ENCODE data around the gene EPN2.
"Not testable (repeated sequence)": the region's sequence is repeated elsewhere in the genome, so short reads cannot be mapped to it uniquely, and the experiment has no call there.

EPN2 gene

GRCh38 chr17:19347323-19348080 lies 110.3 kb downstream of the EPN2 start:
- DNase-seq = peak; percentile 29

- DNase-seq = no peak
Observed at GRCh38 chr17:19348081-19348650, 111.0 kb downstream of the EPN2 start.

- DNase-seq = no peak
Observed at GRCh38 chr17:19348806-19349205, 111.6 kb downstream of the EPN2 start.

GRCh38 chr17:19353401-19353800 lies 116.2 kb downstream of the EPN2 start:
- DNase-seq = not testable (repeated sequence)

- DNase-seq = no peak
Observed at GRCh38 chr17:19354748-19355147, 117.6 kb downstream of the EPN2 start.

GRCh38 chr17:19357351-19357750 lies 120.2 kb downstream of the EPN2 start:
- no peak for DNase-seq

GRCh38 chr17:19357761-19358160 lies 120.6 kb downstream of the EPN2 start:
- no peak for DNase-seq

- DNase-seq = peak; percentile 22
Observed at GRCh38 chr17:19359151-19359550, 122.0 kb downstream of the EPN2 start.

GRCh38 chr17:19359856-19360255 lies 122.7 kb downstream of the EPN2 start:
- DNase-seq = peak; percentile 26

- DNase-seq = peak; percentile 19
Observed at GRCh38 chr17:19360772-19361171, 123.6 kb downstream of the EPN2 start.

GRCh38 chr17:19361326-19361725 lies 124.2 kb downstream of the EPN2 start:
- DNase-seq = peak; percentile 25

- DNase-seq = no peak
Observed at GRCh38 chr17:19361944-19362276, 124.7 kb downstream of the EPN2 start.

- DNase-seq = peak; percentile 94
Observed at GRCh38 chr17:19362277-19363113, 125.3 kb downstream of the EPN2 start, which contains the start of gene B9D1. Gene B9D1, minus strand, starts transcription at chr17:19362723. Its CDS starts 154 bp downstream, at chr17:19362569.

GRCh38 chr17:19363114-19363438 lies 125.9 kb downstream of the EPN2 start:
- DNase-seq = no peak

GRCh38 chr17:19363460-19364035 lies 126.4 kb downstream of the EPN2 start:
- DNase-seq = peak; percentile 28

- DNase-seq = peak; percentile 59
Observed at GRCh38 chr17:19364699-19365498, 127.7 kb downstream of the EPN2 start.

GRCh38 chr17:19365499-19365817 lies 128.3 kb downstream of the EPN2 start:
- peak; percentile 13 for DNase-seq

- no peak for DNase-seq
Observed at GRCh38 chr17:19365833-19366636, 128.9 kb downstream of the EPN2 start.

GRCh38 chr17:19366637-19366972 lies 129.4 kb downstream of the EPN2 start:
- DNase-seq = no peak

- DNase-seq = no peak
Observed at GRCh38 chr17:19368229-19368628, 131.1 kb downstream of the EPN2 start.

GRCh38 chr17:19369107-19369778 lies 132.1 kb downstream of the EPN2 start:
- DNase-seq = no peak

All from left hindlimb (tissue), 1 donor.